T-helper 1 cell treated with Interleukin-12 subunit alpha and Interleukin-12 subunit beta and Interleukin-4 antibody, amounts not matched to agents 30 μg/mL and 1 μg/mL, for 36 hours (primary cell): Measurements from ENCODE around the gene SLC16A9.
A peak's percentile ranks its signal among the peaks of the same experiment; 100 is the strongest.
"Not testable (repeated sequence)": the region's sequence is repeated elsewhere in the genome, so short reads cannot be mapped to it uniquely, and the experiment has no call there.

Experiments
- H3K27ac Mint-ChIP-seq: one replicate; pipeline ENCODE4 v1.8.0; 2021; ENCODE audit warnings: mild to moderate bottlenecking, mixed read lengths
- H3K27me3 Mint-ChIP-seq: one replicate; pipeline ENCODE4 v1.8.0; 2021; ENCODE audit warnings: low read depth, mixed read lengths
- H3K36me3 Mint-ChIP-seq: one replicate; pipeline ENCODE4 v1.8.0; 2021; ENCODE audit warnings: low read depth, mixed read lengths
- H3K4me1 Mint-ChIP-seq: one replicate; pipeline ENCODE4 v1.8.0; 2021; ENCODE audit warnings: low read depth, mixed read lengths
- H3K4me3 Mint-ChIP-seq: one replicate; pipeline ENCODE4 v1.8.0; 2021; ENCODE audit warnings: mild to moderate bottlenecking, moderate library complexity, mixed read lengths
- H3K9me3 Mint-ChIP-seq: one replicate; pipeline ENCODE4 v1.8.0; 2021; ENCODE audit warnings: mixed read lengths

SLC16A9 gene

GRCh38 chr10:59674215-59674836, 35.3 kb downstream of the SLC16A9 start:
- Mint-ChIP-seq H3K9me3 (no peaks in the 10 kb centered on the region), H3K27ac (no peak overlapping the region), H3K4me1 (peaks cover 8% of the 10 kb centered on the region), H3K36me3 (no peaks in the 10 kb centered on the region), H3K4me3 (no peak overlapping the region), H3K27me3 (no peaks in the 10 kb centered on the region)

DNA sequence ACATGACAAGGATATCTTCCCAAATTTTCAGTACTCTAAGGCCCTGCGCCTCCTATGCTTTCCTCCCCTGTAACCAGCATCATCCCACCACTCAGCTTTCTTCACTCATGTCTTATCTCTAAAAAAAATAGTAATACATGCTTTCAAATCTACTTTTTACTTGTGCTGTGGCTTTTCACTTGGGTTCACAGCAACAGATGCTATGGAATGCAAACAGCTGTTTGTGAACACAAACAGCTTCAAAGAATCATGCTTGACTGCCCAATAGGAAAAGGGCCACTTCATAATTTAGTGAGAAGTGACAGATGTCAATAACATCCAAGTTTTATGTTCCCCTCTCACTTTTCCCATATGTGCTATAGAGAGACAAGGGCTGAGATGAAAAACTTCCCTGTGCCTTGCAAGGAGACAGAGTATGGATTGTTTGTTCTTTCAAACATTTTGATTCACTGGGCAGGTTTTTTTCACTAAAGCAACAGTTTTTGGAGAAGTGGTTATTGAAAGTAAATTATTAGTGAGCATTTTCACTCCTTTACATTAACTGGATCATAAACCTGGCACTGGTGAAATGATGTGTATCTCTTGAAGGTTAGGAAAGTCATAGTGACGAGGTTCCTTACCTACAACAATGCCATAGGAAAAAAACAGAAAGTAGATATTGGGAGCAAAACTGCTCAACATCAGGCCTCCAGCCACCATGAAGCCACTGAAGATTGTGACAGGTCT, 37.3 kb downstream of the SLC16A9 start:
- Mint-ChIP-seq H3K27me3 (no peaks in the 10 kb centered on the region), H3K9me3 (no peaks in the 10 kb centered on the region), H3K4me3 (no peak overlapping the region), H3K4me1 (peaks cover 2% of the 10 kb centered on the region), H3K36me3 (peaks cover 2% of the 10 kb centered on the region), H3K27ac (no peak overlapping the region)

- peaks cover 2% of the 10 kb centered on the region for H3K4me1 Mint-ChIP-seq
- H3K4me3 Mint-ChIP-seq = no peak overlapping the region
- no peaks in the 10 kb centered on the region for H3K9me3 Mint-ChIP-seq
- H3K27me3 Mint-ChIP-seq = no peaks in the 10 kb centered on the region
- H3K27ac Mint-ChIP-seq = no peak overlapping the region
- peaks cover 2% of the 10 kb centered on the region for H3K36me3 Mint-ChIP-seq
These were observed 39.4 kb downstream of the SLC16A9 start for GRCh38 chr10:59670269-59670668.

DNA sequence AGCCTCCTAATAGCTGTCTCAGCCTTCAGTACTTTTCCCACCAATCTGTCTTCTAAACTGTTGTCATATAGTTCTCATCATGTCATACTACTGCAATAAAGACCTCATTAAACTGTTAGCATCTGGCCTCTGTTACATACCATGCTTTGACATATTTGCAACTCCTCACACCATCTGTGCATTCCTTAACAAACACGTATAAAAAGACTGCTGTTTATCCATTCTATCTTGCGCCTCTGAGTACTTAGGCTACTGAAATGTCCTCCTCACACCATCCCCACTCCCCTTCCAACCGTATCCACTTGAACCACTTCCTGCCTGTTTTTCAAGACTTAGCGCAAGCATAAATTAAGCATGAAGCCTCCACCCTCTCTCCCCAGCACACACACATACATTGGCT, 41.6 kb downstream of the SLC16A9 start:
- no peak overlapping the region for H3K27ac Mint-ChIP-seq
- H3K4me3 Mint-ChIP-seq = no peak overlapping the region
- H3K4me1 Mint-ChIP-seq = peaks cover 2% of the 10 kb centered on the region
- no peaks in the 10 kb centered on the region for H3K27me3 Mint-ChIP-seq
- H3K36me3 Mint-ChIP-seq = peaks cover 2% of the 10 kb centered on the region
- peaks cover 6% of the 10 kb centered on the region for H3K9me3 Mint-ChIP-seq

GRCh38 chr10:59666310-59666709, 43.3 kb downstream of the SLC16A9 start:
- Mint-ChIP-seq H3K36me3 (peaks cover 2% of the 10 kb centered on the region), H3K4me1 (no peaks in the 10 kb centered on the region), H3K27ac (no peak overlapping the region), H3K9me3 (peaks cover 6% of the 10 kb centered on the region), H3K4me3 (no peak overlapping the region), H3K27me3 (no peaks in the 10 kb centered on the region)

- not testable (repeated sequence) for H3K4me1 Mint-ChIP-seq, H3K4me3 Mint-ChIP-seq, H3K36me3 Mint-ChIP-seq, H3K27me3 Mint-ChIP-seq, H3K27ac Mint-ChIP-seq
- H3K9me3 Mint-ChIP-seq = peaks cover 17% of the 10 kb centered on the region
These were observed 46.4 kb downstream of the SLC16A9 start for GRCh38 chr10:59663213-59663612.

DNA sequence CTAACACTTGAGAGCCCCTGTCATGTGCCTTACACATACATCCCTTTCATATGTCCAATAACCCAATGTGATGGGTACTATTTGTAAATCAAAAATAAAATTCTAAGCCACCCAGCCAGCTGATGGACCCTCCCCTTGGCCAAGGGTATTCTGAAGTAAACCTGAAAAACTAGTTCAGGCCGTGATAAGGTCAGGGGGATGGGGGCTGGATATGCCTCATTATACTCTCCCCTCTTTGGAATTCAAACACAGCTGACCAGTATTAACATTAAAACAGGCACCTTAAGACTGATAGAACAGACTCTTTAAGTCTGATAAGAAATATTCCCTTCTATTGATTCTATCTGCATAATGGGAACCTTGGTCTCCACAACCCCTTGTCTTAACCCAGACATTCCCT, 51.9 kb downstream of the SLC16A9 start:
- Mint-ChIP-seq H3K27me3 (no peaks in the 10 kb centered on the region), H3K36me3 (peaks cover 6% of the 10 kb centered on the region), H3K27ac (no peak overlapping the region)

GRCh38 chr10:59655309-59655708, 54.3 kb downstream of the SLC16A9 start:
- H3K27me3 Mint-ChIP-seq = no peaks in the 10 kb centered on the region
- H3K36me3 Mint-ChIP-seq = peaks cover 5% of the 10 kb centered on the region
- peaks cover 6% of the 10 kb centered on the region for H3K4me1 Mint-ChIP-seq
- peaks cover 10% of the 10 kb centered on the region for H3K9me3 Mint-ChIP-seq
- no peak overlapping the region for H3K4me3 Mint-ChIP-seq
- H3K27ac Mint-ChIP-seq = no peak overlapping the region

More for the DNA sequence above, 51.9 kb downstream of the SLC16A9 start:
- Mint-ChIP-seq H3K9me3 (peaks cover 12% of the 10 kb centered on the region), H3K4me3 (no peak overlapping the region), H3K4me1 (peaks cover 6% of the 10 kb centered on the region)

DNA sequence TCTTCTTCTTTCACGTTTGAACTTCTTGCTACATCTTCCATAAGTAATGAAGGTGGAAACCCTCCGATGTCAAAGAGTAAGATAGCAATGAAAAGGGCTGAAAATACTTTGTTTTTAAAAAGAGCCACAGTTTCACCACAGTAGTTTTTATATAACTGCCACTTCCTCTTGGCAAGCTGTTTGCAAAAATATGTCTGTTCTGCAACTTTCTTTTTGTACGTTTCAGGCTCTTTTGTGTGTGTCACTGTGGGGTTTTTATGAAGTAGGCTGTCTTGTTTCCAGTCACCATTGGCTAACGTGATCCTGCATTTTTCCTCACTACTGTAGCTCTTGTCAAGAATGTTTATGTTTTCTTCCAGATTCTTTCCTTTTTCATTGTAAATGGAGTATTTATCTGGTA, 55.6 kb downstream of the SLC16A9 start:
- Mint-ChIP-seq H3K4me3 (no peak overlapping the region), H3K36me3 (no peaks in the 10 kb centered on the region), H3K27me3 (no peaks in the 10 kb centered on the region), H3K4me1 (peaks cover 6% of the 10 kb centered on the region), H3K27ac (peak overlapping the region; percentile 64), H3K9me3 (no peaks in the 10 kb centered on the region)

- Mint-ChIP-seq H3K27ac (no peak overlapping the region), H3K4me1 (peaks cover 6% of the 10 kb centered on the region), H3K9me3 (peaks cover 6% of the 10 kb centered on the region), H3K36me3 (no peaks in the 10 kb centered on the region), H3K27me3 (no peaks in the 10 kb centered on the region), H3K4me3 (no peak overlapping the region)
These were observed 57.7 kb downstream of the SLC16A9 start for GRCh38 chr10:59651902-59652301.

- Mint-ChIP-seq H3K4me3 (no peak overlapping the region), H3K36me3 (no peaks in the 10 kb centered on the region), H3K4me1 (peaks cover 6% of the 10 kb centered on the region), H3K27ac (no peak overlapping the region), H3K9me3 (peaks cover 18% of the 10 kb centered on the region), H3K27me3 (peaks cover 1% of the 10 kb centered on the region)
These were observed 59.9 kb downstream of the SLC16A9 start for GRCh38 chr10:59649606-59650346.

- H3K9me3 Mint-ChIP-seq = peaks cover 23% of the 10 kb centered on the region
- no peaks in the 10 kb centered on the region for H3K4me1 Mint-ChIP-seq
- H3K36me3 Mint-ChIP-seq = peaks cover 2% of the 10 kb centered on the region
- no peak overlapping the region for H3K27ac Mint-ChIP-seq
- no peak overlapping the region for H3K4me3 Mint-ChIP-seq
- peaks cover 7% of the 10 kb centered on the region for H3K27me3 Mint-ChIP-seq
These were observed 60.9 kb downstream of the SLC16A9 start for GRCh38 chr10:59648711-59649201.

DNA sequence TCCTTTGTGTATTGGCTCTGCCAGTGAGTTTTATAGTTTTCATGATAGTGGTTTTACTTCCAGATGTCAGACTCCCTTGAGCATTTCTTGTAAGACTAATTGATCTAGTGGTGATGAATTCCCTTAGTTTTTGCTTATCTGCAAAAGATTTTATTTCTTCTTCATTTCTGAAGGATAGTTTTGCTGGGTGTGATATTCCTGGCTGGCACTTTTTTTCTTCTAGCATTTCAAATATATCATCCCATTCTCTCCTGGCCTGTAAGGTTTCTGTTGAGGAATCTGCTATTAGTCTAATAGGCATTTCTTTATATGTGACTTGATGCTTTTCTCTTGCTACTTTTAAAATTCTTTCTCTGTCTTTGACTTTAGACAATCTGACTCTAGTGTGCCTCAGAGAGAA, 64.8 kb downstream of the SLC16A9 start:
- Mint-ChIP-seq H3K4me3 (no peak overlapping the region), H3K27me3 (peaks cover 15% of the 10 kb centered on the region), H3K27ac (no peak overlapping the region), H3K9me3 (peaks cover 27% of the 10 kb centered on the region), H3K36me3 (peaks cover 2% of the 10 kb centered on the region), H3K4me1 (no peaks in the 10 kb centered on the region)

- not testable (repeated sequence) for H3K36me3 Mint-ChIP-seq
These were observed 68.0 kb downstream of the SLC16A9 start for GRCh38 chr10:59641688-59642087.

More at GRCh38 chr10:59641688-59642087, 68.0 kb downstream of the SLC16A9 start:
- not testable (repeated sequence) for H3K27ac Mint-ChIP-seq, H3K4me1 Mint-ChIP-seq, H3K4me3 Mint-ChIP-seq
- peaks cover 20% of the 10 kb centered on the region for H3K27me3 Mint-ChIP-seq
- H3K9me3 Mint-ChIP-seq = peaks cover 22% of the 10 kb centered on the region
